Measurements from ENCODE around the gene S100A3.

DNA sequence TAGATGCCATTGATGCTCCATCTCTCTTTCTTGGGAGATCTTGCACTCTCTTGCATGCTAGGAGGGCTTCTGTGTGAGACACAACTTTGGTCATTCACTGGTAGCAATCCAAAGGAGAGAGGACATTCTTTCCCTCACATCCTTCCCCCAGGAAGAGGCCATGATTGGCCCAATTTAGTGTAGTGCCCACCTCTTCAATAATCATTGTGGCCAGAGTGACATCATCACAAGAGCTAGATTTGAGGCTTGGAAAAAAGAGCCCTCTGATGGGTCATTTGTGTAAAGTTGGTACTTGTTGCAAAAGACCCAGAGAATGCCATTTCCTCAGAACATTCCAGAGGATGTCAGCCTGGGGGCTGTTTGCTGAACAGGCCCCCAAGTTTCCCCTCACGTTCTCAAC is 43.5 kb downstream of the S100A3 start:
- no peak for TF ChIP-seq POLR2AphosphoS5 (IDR thresholded peaks at IDR 0.05; ENCODE audit: low read depth, low read length)
- TF ChIP-seq, protein P1, sequence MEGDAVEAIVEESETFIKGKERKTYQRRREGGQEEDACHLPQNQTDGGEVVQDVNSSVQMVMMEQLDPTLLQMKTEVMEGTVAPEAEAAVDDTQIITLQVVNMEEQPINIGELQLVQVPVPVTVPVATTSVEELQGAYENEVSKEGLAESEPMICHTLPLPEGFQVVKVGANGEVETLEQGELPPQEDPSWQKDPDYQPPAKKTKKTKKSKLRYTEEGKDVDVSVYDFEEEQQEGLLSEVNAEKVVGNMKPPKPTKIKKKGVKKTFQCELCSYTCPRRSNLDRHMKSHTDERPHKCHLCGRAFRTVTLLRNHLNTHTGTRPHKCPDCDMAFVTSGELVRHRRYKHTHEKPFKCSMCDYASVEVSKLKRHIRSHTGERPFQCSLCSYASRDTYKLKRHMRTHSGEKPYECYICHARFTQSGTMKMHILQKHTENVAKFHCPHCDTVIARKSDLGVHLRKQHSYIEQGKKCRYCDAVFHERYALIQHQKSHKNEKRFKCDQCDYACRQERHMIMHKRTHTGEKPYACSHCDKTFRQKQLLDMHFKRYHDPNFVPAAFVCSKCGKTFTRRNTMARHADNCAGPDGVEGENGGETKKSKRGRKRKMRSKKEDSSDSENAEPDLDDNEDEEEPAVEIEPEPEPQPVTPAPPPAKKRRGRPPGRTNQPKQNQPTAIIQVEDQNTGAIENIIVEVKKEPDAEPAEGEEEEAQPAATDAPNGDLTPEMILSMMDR (CRISPR knock-in tag; IDR thresholded peaks at IDR 0.05): no peak
- TF ChIP-seq FOXA1 (IDR thresholded peaks at IDR 0.05): no peak
- TF ChIP-seq FOXA1 (CRISPR knock-in tag; IDR thresholded peaks at IDR 0.05): no peak
- TF ChIP-seq STAT5B (CRISPR knock-in tag; IDR thresholded peaks at IDR 0.05): no peak
- no peak for TF ChIP-seq HIVEP1 (CRISPR knock-in tag; IDR thresholded peaks at IDR 0.05)

Data from HepG2 (cell line).